HEK293T (cell line): ENCODE measurements around the gene ANKRD24.
"Not testable (repeated sequence)": the region's sequence is repeated elsewhere in the genome, so short reads cannot be mapped to it uniquely, and the experiment has no call there.

Experiments
- CTCF ChIA-PET: fragments of 350-600 bp; formaldehyde crosslinking; extraction: SDS; loops from one replicate; lab custom pipeline; 2021; ENCODE audit warnings: antibody characterized with exemption, inconsistent platforms; lab: Yijun Ruan, JAX
- POLR2A ChIA-PET: fragments of 350-600 bp; formaldehyde crosslinking; extraction: SDS; loops from one replicate; lab custom pipeline; 2020; ENCODE audit warnings: antibody characterized with exemption, inconsistent platforms; lab: Yijun Ruan, JAX
- DNase-seq: peaks from one replicate; pipeline ENCODE4 v3.0.0; 2012; ENCODE audit warnings: mixed read lengths; ENCODE audit errors: extremely low spot score
- ARNT ChIP-seq: fragments of 450-650 bp; IDR thresholded peaks from 2 replicates; pipeline ENCODE4 v1.6.1; 2017; ENCODE audit warnings: mild to moderate bottlenecking
- BHLHE40 ChIP-seq: fragments of 450-650 bp; IDR thresholded peaks from 2 replicates; pipeline ENCODE4 v1.6.1; 2016; ENCODE audit warnings: mild to moderate bottlenecking, moderate library complexity, borderline replicate concordance
- CTBP1 ChIP-seq: fragments of 450-650 bp; IDR thresholded peaks from 2 replicates; pipeline ENCODE4 v1.6.1; 2016; ENCODE audit warnings: borderline replicate concordance
- ELF4 ChIP-seq: fragments of 450-650 bp; IDR thresholded peaks from 2 replicates; pipeline ENCODE4 v1.6.1; 2017; ENCODE audit warnings: antibody characterized with exemption
- FOXA1 ChIP-seq: fragments of 450-650 bp; IDR thresholded peaks from 2 replicates; pipeline ENCODE4 v1.6.1; 2016; ENCODE audit warnings: mild to moderate bottlenecking
- FOXK2 ChIP-seq: fragments of 450-650 bp; IDR thresholded peaks from 2 replicates; pipeline ENCODE4 v1.6.1; 2016; ENCODE audit warnings: mild to moderate bottlenecking
- FOXM1 ChIP-seq: fragments of 450-650 bp; IDR thresholded peaks from 2 replicates; pipeline ENCODE4 v1.6.1; 2017; ENCODE audit warnings: mild to moderate bottlenecking, borderline replicate concordance
- HDGF ChIP-seq: fragments of 450-650 bp; IDR thresholded peaks from 2 replicates; pipeline ENCODE4 v1.6.1; 2017; ENCODE audit warnings: antibody characterized with exemption, borderline replicate concordance
- L3MBTL2 ChIP-seq: fragments of 450-650 bp; conservative IDR thresholded peaks from 2 replicates; pipeline ENCODE4 v1.6.1; 2016; ENCODE audit warnings: mild to moderate bottlenecking
- LEF1 ChIP-seq: fragments of 450-650 bp; IDR thresholded peaks from 2 replicates; pipeline ENCODE4 v1.6.1; 2017; ENCODE audit warnings: mild to moderate bottlenecking, borderline replicate concordance
- NFRKB ChIP-seq: fragments of 450-650 bp; IDR thresholded peaks from 2 replicates; pipeline ENCODE4 v1.6.1; 2016; ENCODE audit warnings: mild to moderate bottlenecking, moderate library complexity
- SP1 ChIP-seq: fragments of 450-650 bp; IDR thresholded peaks from 2 replicates; pipeline ENCODE4 v1.6.1; 2017
- SUZ12 ChIP-seq: fragments of 450-650 bp; IDR thresholded peaks from 2 replicates; pipeline ENCODE4 v1.6.1; 2016; ENCODE audit warnings: mild to moderate bottlenecking
- TARDBP ChIP-seq: fragments of 450-650 bp; IDR thresholded peaks from 2 replicates; pipeline ENCODE4 v1.6.1; 2016
- ZNF384 ChIP-seq: fragments of 450-650 bp; IDR thresholded peaks from 2 replicates; pipeline ENCODE4 v1.6.1; 2016
- TF ChIP-seq, protein P1 (sequence below): fragments of 450-650 bp; IDR thresholded peaks from 2 replicates; pipeline ENCODE4 v1.6.1; 2016

Gene ANKRD24

DNA sequence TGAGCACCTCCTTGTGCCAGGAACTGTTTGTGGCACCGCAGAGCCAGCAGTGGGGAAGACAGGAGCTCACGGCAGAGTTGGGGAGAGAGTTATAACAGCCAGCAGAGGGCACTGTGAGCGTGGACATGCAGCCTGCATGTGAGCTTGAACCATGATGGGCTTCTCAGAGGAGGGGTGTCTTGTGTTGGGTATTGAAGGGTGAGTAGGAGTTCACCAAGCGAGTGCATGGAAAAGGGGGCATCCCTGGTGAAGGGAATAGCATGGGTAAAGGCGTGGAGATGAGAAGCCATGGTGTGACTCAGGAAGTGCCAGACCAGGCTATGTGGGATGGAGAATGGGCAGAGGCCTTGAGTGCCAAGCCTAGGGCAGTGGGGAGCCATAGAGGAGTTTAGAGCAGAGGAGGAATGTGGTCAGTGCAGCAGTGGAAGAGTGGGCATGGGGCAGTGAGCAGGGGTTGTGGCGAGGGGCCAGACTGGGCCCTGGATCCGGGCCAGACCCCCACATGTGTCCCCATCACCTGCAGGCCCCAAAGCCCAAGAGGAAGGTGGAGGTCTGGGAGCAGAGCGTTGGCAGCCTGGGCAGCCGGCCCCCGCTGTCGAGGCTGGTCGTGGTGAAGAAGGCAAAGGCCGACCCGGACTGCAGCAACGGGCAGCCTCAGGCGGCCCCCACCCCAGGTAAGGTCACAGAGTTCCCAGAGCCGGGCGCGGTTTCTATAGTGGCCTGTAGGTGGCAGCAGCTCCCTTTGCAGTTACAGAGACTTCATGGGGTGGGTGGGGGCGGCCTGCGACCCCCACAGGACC lies 84.8 kb downstream of the ANKRD24 start:
- CTCF ChIA-PET: interaction anchor here (0.5 to 2.2 kb wide), 36 partner anchors 9 to 526 kb away, joined by 3 to 32 read pairs (median 4); partner anchors contain the start of genes CHAF1A, MPND, SH3GL1 and SHD
- TF ChIP-seq FOXM1 (peak; percentile 63; the same call in 1 of the 2 replicates), ZNF384 (no peak), CTBP1 (no peak), ELF4 (no peak)
- POLR2A ChIA-PET: interaction anchor here (1.3 to 3.7 kb wide), 5 partner anchors 10 to 135 kb away, joined by 4 to 23 read pairs (median 6); partner anchors contain the start of genes CHAF1A and MPND
- peak; percentile 80 for DNase-seq

DNA sequence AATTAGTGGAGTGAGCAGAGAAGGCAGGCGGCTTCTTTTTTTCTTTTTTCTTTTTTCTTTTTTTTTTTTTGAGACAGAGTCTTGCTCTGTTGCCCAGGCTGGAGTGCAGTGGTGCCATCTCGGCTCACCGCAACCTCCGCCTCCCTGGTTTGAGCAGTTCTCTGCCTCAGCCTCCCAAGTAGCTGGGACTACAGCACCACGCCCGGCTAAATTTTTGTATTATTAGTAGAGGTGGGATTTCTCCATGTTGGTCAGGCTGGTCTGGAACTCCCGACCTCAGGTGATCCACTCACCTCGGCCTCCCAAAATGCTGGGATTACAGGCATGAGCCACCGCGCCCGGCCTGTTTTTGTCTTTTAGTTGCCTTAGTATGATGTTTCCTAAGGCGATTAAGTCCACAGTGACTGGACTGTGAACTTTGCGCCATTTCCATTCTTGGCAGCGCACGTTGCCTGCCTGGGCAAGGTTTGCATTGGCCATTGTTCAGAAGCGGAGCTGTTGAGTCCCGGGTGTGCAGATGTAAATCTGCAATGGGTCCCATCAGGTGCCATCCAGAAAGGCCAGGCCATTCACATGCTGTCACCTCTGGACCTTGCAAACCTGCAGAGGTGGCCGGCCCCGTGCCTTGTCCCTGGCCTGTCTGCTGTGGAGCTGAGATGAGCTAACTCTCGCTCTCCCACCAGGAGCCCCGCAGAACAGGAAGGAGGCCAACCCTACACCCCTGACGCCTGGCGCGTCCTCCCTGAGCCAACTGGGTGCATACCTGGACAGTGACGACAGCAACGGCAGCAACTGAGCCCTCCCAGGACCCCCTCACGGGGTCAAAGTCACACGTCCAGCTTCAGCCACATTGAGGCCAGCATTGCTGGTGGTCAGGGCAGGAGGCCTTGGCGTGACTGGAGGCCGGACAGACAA lies 85.7 kb downstream of the ANKRD24 start:
- ChIA-PET CTCF (interaction anchor here (0.6 to 2.2 kb wide), 16 partner anchors 10 to 1427 kb away, joined by 3 to 18 read pairs (median 4); partner anchors contain the start of genes MPND and ZNF555), POLR2A (interaction anchor here (1.3 to 3.7 kb wide), 4 partner anchors 9 to 134 kb away, joined by 4 to 23 read pairs (median 6); partner anchors contain the start of genes CHAF1A and MPND)
- no peak for DNase-seq
- TF ChIP-seq, protein P1, sequence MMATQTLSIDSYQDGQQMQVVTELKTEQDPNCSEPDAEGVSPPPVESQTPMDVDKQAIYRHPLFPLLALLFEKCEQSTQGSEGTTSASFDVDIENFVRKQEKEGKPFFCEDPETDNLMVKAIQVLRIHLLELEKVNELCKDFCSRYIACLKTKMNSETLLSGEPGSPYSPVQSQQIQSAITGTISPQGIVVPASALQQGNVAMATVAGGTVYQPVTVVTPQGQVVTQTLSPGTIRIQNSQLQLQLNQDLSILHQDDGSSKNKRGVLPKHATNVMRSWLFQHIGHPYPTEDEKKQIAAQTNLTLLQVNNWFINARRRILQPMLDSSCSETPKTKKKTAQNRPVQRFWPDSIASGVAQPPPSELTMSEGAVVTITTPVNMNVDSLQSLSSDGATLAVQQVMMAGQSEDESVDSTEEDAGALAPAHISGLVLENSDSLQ: no peak
- TF ChIP-seq FOXA1 (no peak), LEF1 (no peak)

DNA sequence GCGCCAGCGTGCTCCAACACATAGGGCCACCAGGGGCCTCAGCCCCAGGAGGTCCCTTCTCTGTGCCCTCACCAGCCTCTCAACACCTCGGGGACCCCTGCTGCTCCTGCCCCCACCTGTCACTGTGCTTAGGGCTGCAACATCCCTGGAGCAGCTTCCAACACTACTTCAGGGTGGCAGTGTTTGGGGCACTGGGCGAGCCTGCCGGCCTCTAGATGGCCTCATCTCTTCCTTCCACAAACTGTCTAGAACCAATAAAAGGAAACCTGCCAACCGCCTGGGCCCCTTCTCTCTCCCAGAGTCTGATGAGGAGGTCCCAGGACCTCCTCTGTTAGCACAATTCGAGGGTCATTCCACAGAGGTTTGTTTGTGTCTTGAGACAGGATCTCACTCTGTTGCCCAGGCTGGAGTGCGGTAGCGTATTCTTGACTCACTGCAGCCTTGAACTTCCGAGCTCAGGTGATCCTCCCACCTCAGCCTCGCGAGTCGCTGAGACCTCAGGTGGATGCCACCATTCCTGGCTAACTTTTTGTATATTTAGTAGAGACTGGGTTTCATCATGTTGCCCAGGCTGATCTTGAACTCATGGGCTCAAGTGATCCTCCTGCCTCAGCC lies 86.4 kb downstream of the ANKRD24 start:
- ChIA-PET CTCF (interaction anchor here (1.0 to 2.2 kb wide), 3 partner anchors 9 to 84 kb away, joined by 3 to 18 read pairs (median 4); partner anchors contain the start of gene MPND), POLR2A (interaction anchor here (1.3 to 3.7 kb wide), 2 partner anchors 74 to 133 kb away, joined by 5 to 23 read pairs; partner anchors contain the start of genes CHAF1A and MPND)
- TF ChIP-seq ZNF384 (no peak), LEF1 (no peak), FOXA1 (no peak), SP1 (no peak), L3MBTL2 (no peak), ELF4 (no peak), HDGF (no peak), BHLHE40 (no peak), FOXK2 (no peak)
- TF ChIP-seq, protein P1: no peak

DNA sequence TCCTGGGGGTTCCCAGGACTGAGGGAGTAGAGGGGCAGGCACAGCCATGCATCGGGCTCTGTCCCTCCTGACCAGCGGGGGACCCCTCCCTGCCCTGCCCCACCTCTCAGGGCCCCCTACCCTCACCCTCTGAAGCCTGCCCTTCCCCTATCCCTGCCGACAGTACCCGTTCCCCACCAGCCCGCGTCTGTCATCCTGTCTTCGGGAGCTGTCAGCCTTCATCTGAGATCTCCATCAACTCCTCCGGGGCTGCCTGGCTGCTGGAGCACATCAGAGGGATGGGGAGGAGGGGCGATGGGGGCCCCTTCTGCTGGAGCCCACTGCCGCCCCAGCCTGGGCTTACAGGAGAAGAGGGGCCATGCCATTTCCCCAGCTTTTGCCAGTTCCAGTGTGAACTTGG lies 90.4 kb downstream of the ANKRD24 start:
- POLR2A ChIA-PET: interaction anchor here (1.3 to 1.4 kb wide), 2 partner anchors 26 to 70 kb away, joined by 3 to 4 read pairs; partner anchors contain the start of genes MPND and YJU2
- CTCF ChIA-PET: no interaction called here
- DNase-seq: no peak
- TF ChIP-seq L3MBTL2 (no peak), FOXM1 (no peak), ZNF384 (no peak), ELF4 (no peak), SUZ12 (no peak), HDGF (no peak), NFRKB (no peak), SP1 (no peak), TARDBP (no peak), ARNT (no peak), BHLHE40 (no peak)

More for the DNA sequence above, 86.4 kb downstream of the ANKRD24 start:
- no peak for DNase-seq

DNA sequence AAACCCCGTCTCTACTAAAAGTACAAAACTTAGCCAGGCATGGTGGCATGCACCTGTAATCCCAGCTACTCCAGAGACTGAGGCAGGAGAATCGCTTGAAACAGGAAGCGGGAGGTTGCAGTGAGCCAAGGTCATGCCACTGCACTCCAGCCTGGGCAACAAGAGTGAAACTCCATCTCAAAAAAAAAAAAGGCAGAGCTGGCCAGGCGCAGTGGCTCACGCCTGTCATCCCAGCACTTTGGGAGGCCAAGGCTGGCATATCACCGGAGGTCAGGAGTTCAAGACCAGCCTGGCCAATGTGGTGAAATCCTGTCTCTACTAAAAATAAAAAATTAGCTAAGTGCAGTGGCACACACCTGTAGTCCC lies 91.8 kb downstream of the ANKRD24 start:
- CTCF ChIA-PET, DNase-seq: not testable (repeated sequence)
- POLR2A ChIA-PET: interaction anchor here (1.4 kb wide), 1 partner anchor 27 kb away, joined by 3 read pairs; the partner anchor contains the start of gene YJU2
